Osteocyte (in vitro differentiated cells): Measurements from ENCODE around the gene USP3. TPM values are rescaled to one million over a fixed set of nuclear protein-coding genes. Genes with fewer than 3 reads are reported as not detected.

Experiments used
- DNase-seq: peaks from one replicate; pipeline ENCODE4 v3.0.0; 2021; ENCODE audit warnings: mixed read lengths; ENCODE audit not compliant: unreplicated experiment; ENCODE audit errors: extremely low spot score
- H3K27ac Mint-ChIP-seq: one replicate; pipeline ENCODE4 v1.8.0; 2021; ENCODE audit warnings: mild to moderate bottlenecking, mixed read lengths; ENCODE audit not compliant: unreplicated experiment
- H3K27me3 Mint-ChIP-seq: one replicate; pipeline ENCODE4 v1.8.0; 2021; ENCODE audit warnings: mixed read lengths; ENCODE audit not compliant: unreplicated experiment
- H3K36me3 Mint-ChIP-seq: one replicate; pipeline ENCODE4 v1.8.0; 2021; ENCODE audit warnings: mixed read lengths; ENCODE audit not compliant: unreplicated experiment
- H3K4me1 Mint-ChIP-seq: one replicate; pipeline ENCODE4 v1.8.0; 2021; ENCODE audit warnings: mixed read lengths; ENCODE audit not compliant: unreplicated experiment
- H3K4me3 Mint-ChIP-seq: one replicate; pipeline ENCODE4 v1.8.0; 2021; ENCODE audit warnings: mild to moderate bottlenecking, moderate library complexity, mixed read lengths; ENCODE audit not compliant: unreplicated experiment
- H3K9me3 Mint-ChIP-seq: one replicate; pipeline ENCODE4 v1.8.0; 2021; ENCODE audit warnings: mixed read lengths; ENCODE audit not compliant: unreplicated experiment
- total RNA-seq: library from RNA; stranded (reverse); gene quantifications from 2 replicates; pipeline ENCODE4 v1.2.1, GENCODE V29; 2021
- TF ChIP-seq, protein P1 (sequence below): fragments of 200-600 bp; sonication (generic); IDR thresholded peaks from 2 replicates; pipeline ENCODE4 v1.5.0; 2021; ENCODE audit warnings: antibody characterized with exemption, mild to moderate bottlenecking, moderate library complexity

The USP3 gene
- total RNA-seq, 1 donor from 2014 or later, result 41.2 TPM

DNA sequence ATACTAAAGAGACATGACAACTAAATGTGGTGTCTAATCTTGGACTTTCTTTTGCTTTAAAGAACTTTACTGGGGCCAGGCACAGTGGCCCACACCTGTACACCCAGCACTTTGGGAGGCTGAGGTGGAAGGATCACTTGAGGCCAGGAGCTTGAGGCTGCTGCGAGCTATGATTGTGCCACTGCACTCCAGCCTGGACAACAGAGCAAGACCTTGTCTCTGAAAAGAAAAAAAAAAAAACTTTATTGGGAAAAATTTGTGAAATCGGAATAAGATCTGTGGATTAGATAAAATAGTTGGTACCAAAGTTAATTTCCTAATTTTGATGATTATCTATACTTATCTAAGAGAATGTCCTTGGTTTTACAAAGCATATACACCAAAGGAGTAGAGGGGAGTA, 34.4 kb upstream of the USP3 start:
- Mint-ChIP-seq H3K36me3 (no peaks in the 10 kb centered on the region), H3K4me1 (peaks cover 17% of the 10 kb centered on the region)

DNA sequence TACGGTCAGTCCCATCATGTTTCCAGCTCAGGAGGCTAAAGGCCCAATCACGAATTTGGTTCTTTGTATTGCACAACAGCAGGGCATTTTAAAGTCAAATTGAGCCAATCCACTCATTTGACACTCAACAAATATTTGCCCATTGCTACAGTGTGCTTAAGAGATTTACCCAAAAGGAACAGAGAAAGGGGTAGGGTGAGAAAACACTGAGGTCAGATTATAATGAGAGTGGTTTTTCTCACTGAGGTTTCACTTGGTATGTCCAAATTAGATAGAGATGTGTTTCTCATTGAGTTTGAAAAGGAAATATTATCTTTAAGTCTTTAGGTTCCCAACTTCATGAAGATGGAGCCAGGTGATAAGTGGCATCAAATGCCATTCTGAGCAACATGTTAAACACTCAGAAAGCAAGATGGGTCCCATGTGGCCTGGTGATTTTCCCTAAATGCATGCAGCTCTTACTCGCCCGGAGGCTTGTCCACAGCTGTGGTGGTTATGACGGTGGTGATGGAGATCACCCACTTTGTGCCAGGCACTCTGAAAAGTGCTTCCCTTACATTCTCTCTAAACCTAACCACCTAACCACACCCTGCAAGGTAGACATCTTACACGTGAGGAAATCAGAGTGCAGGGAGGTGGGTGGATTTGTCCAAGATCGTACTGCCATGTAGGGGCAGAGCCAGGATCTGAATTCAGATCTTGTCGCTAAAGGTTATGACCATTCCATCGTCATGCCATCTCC, 31.2 kb upstream of the USP3 start:
- Mint-ChIP-seq H3K36me3 (no peaks in the 10 kb centered on the region), H3K27ac (no peak overlapping the region), H3K9me3 (no peaks in the 10 kb centered on the region), H3K4me1 (peaks cover 11% of the 10 kb centered on the region), H3K27me3 (peaks cover 19% of the 10 kb centered on the region), H3K4me3 (no peak overlapping the region)
- TF ChIP-seq, protein P1, sequence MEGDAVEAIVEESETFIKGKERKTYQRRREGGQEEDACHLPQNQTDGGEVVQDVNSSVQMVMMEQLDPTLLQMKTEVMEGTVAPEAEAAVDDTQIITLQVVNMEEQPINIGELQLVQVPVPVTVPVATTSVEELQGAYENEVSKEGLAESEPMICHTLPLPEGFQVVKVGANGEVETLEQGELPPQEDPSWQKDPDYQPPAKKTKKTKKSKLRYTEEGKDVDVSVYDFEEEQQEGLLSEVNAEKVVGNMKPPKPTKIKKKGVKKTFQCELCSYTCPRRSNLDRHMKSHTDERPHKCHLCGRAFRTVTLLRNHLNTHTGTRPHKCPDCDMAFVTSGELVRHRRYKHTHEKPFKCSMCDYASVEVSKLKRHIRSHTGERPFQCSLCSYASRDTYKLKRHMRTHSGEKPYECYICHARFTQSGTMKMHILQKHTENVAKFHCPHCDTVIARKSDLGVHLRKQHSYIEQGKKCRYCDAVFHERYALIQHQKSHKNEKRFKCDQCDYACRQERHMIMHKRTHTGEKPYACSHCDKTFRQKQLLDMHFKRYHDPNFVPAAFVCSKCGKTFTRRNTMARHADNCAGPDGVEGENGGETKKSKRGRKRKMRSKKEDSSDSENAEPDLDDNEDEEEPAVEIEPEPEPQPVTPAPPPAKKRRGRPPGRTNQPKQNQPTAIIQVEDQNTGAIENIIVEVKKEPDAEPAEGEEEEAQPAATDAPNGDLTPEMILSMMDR, result no peak
- DNase-seq, result no peak

More for the DNA sequence above, 34.4 kb upstream of the USP3 start:
- Mint-ChIP-seq H3K4me3 (no peak overlapping the region), H3K9me3 (no peaks in the 10 kb centered on the region), H3K27ac (no peak overlapping the region), H3K27me3 (peaks cover 27% of the 10 kb centered on the region)
- TF ChIP-seq, protein P1, result no peak
- no peak for DNase-seq

DNA sequence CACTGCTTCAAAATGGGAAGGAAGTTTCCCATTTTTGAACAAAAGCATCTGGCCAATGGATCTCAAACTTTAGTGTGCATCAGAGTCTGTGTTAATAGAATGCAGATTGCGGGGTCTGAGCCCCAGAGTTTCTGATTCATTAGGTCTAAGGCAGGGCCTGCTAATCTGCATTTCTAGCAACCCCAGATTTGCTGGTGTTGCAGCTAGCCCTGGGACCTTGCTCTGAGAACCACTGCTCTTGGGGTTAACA, 30.7 kb upstream of the USP3 start:
- no peak for DNase-seq
- H3K9me3 Mint-ChIP-seq, result no peaks in the 10 kb centered on the region
- TF ChIP-seq, protein P1, result no peak
- H3K27ac Mint-ChIP-seq, result no peak overlapping the region
- H3K4me3 Mint-ChIP-seq, result no peak overlapping the region
- H3K27me3 Mint-ChIP-seq, result peaks cover 15% of the 10 kb centered on the region
- peaks cover 12% of the 10 kb centered on the region for H3K4me1 Mint-ChIP-seq
- no peaks in the 10 kb centered on the region for H3K36me3 Mint-ChIP-seq

DNA sequence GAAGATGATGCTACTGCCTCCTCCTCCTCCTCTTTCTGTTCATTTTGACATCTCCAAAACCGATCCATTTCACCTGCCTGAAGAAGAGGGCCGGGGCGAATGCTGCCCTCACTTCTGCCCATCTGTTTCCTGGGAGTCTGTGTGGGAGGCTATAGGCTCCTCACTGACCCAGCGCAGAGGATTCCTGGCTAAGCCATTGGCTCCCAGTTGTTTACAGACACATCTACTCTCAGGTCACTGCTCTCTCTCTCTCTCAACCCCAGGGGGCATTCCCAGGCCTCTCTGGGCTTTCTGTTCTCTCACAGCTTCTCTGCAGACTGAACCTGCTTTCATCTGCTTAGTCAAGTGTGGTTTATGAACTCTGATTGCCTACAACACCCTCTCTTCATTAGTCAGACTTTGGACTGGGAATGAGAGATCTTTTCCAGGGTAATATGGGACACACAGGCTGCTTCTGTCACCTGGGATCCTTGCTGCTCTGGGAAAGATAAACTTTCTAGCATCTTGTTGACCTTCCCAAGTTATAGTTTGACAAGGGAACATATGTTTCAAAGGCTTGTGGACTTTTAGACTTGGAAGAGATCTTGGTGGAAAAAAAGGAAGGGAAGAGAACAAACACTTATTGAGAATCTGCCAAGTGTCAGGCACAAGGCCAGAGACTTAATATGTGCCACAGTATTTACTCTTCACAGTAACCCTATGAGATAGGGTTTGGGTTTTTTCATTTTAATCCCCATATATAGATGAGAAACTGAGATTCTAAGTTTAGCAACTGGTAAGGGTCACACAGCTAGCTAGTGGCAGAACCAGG, 30.2 kb upstream of the USP3 start:
- TF ChIP-seq, protein P1, result no peak
- Mint-ChIP-seq H3K36me3 (no peaks in the 10 kb centered on the region), H3K9me3 (no peaks in the 10 kb centered on the region), H3K4me3 (no peak overlapping the region), H3K4me1 (peaks cover 17% of the 10 kb centered on the region), H3K27me3 (peaks cover 10% of the 10 kb centered on the region), H3K27ac (no peak overlapping the region)
- no peak for DNase-seq

DNA sequence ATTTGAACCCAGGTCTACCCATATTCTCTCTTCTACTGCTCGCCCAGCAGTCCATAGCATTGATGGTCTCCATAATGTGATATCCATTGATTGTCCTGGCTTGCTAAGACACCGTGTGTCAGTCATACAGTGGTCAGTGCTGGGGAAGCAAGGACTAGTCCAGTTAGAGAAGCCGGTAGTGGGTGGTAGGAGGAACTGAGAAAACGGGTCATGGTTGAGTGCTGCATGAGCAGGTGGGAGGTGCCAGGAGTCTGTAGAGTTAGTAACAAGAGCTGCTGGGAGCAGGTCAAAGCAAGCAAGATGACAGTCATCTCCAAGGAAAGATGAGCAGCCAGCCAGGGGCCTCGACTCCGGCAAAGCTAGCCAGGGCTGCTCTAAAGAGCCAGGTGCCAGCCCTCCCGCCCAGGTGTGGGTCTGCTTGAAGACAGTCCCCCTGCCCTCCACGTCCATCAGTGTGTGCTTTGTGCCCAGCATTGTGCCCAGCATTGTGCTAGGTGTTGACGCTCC, 29.5 kb upstream of the USP3 start:
- H3K36me3 Mint-ChIP-seq, result no peaks in the 10 kb centered on the region
- H3K27me3 Mint-ChIP-seq, result peaks cover 5% of the 10 kb centered on the region
- no peak overlapping the region for H3K4me3 Mint-ChIP-seq
- DNase-seq, result no peak
- no peaks in the 10 kb centered on the region for H3K9me3 Mint-ChIP-seq
- TF ChIP-seq, protein P1, result no peak
- H3K4me1 Mint-ChIP-seq, result peaks cover 24% of the 10 kb centered on the region
- H3K27ac Mint-ChIP-seq, result no peak overlapping the region
